HS-5 (cell line): ENCODE data around the gene C1RL.

Experiments used
- DNase-seq: peaks from one replicate; pipeline ENCODE4 v3.0.0-alpha.2; 2012; ENCODE audit warnings: low read depth

C1RL gene

DNA sequence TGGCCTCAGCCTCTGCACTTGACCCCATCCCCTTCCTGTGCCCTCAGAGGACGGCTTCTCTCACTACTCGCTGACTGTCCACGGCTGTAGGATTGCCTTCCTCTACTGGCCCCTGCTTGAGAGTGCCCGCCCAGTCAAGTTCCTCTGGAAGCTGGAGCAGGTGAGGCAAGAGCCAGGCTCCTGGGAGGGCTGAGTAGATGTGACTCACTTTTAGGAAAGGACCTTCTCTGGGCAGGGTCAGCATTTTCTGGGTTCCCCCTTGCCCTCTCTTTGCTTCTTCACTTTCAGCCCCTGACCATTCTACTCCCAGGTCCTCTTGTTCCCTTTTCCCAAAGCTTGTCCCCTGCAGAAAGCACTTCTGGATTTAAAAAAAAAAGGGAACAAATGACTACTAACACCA is 28.9 kb upstream of the C1RL start:
- DNase-seq, result no peak

DNA sequence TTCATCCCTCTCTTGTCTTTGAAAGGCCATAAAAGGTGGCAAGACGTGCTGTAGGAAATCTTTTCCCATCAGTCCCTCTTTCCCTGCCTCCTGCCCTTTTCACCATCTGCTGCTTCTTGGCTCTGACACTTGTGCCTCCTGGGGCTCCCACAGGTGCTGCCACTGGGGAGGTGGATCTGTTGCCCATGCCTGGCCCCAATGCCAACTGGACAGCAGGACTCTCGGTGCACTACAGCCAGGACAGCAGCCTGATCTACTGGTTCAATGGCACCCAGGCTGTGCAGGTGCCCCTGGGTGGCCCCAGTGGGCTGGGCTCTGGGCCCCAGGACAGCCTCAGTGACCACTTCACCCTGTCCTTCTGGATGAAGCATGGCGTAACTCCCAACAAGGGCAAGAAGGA is 27.7 kb upstream of the C1RL start:
- DNase-seq, result no peak

DNA sequence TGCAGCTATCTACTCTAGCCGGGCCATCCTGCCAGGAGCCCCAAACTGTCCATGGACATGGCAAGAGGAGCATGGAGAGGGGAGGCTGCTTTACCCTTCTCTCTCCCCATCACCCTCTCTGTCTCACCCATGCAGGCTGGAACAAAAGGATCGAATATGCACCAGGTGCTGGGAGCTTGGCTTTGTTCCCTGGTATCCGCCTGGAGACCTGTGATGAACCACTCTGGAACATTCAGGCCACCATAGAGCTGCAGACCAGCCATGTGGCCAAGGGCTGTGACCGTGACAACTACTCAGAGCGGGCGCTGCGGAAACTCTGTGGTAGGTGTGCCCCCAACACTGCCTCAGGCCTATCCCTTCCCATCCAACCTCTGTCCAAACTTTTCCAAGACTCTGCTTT is 27.1 kb upstream of the C1RL start:
- DNase-seq, result no peak

DNA sequence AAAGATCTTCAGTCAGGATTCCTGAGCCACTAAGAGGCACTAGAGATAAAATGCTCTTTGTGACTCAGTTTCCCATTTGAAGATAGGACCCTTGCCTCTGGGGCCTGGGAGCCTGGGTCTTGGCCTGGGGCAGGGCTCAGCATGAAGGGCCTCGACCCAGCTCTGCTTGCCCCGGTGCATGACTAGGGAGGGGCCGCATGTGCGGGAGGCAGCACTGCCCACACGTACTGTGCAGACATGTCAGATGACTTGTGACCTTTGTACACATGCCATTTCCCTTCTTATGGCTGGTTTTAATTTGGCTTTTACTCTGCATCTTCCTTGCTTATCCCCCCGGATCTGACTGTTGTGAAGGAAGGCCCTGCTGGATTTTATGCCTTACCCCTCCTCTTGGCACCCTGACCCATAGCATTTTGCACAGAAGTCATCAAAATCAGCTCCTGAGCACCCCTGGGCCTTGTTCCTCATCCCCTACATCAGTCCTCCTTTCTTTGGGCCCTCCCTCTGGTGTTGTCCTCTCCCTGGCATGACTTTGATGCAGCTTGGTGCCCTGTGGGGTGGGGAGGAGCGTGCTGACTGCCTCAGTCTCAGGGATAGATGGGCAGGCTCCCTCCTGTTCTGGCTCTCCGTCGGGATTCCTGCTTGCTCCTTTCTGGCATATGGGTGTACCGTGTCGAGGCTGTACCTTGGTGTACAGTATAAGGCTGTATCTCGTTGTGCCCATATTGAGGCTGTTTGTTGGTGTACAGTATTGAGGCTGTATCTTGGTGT is 25.6 kb upstream of the C1RL start:
- no peak for DNase-seq

DNA sequence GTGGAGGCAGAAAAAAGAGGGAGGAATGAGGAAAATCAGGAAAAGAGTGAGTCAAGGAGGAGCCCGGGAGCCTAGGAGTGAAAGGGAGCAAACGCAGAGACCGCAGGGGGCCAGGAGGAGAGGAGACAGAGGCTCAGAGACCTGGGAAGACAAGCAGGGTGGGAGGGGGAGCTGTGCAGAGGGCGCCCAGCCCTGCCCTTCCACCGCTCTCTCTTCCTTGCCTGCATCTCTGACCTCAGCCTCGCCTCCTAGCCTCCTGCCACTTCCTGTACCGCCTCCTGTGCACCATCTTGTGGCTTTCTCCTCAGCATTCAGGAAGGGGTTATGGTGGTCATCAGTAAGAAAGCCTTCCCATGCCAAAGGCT is 22.5 kb upstream of the C1RL start:
- no peak for DNase-seq

DNA sequence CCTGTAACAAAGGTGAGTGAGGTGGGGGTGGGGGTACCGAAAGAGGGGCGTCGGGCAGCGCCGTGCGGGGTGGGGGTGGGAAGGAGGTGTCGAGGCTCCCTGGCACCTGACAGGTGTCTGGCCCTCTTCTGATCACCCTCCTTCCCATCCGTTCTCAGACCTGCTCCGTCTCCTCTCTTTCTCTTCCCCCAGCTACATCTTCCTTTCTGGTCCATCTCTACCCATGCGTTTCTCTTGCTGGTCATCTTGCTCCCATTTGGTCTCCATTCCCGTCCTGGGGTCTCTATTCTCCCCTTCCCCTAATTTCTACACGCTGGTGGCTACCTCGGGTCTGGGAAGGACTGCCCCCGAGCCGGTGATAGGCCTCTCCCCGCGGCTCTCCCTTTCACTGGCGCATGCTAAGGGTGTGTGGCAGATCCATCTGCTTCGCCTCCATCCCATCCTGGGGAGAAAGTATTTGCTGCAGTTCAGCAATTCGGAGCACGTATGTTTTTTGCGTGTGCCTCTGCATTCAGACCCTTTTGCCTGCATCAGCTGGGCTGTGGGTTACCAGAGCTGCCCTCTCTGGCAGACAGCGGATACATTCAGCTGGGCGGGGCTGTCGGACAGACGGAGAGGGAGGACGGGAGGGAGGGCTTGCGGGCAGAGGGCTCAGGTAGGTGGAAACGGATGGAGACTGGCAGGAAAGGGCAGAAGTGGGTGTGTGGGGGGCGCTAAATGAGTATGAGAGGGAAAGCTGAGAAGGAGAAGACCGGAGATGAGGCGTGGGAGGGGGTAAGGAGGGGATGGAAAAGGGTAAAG is 21.9 kb upstream of the C1RL start:
- no peak for DNase-seq

DNA sequence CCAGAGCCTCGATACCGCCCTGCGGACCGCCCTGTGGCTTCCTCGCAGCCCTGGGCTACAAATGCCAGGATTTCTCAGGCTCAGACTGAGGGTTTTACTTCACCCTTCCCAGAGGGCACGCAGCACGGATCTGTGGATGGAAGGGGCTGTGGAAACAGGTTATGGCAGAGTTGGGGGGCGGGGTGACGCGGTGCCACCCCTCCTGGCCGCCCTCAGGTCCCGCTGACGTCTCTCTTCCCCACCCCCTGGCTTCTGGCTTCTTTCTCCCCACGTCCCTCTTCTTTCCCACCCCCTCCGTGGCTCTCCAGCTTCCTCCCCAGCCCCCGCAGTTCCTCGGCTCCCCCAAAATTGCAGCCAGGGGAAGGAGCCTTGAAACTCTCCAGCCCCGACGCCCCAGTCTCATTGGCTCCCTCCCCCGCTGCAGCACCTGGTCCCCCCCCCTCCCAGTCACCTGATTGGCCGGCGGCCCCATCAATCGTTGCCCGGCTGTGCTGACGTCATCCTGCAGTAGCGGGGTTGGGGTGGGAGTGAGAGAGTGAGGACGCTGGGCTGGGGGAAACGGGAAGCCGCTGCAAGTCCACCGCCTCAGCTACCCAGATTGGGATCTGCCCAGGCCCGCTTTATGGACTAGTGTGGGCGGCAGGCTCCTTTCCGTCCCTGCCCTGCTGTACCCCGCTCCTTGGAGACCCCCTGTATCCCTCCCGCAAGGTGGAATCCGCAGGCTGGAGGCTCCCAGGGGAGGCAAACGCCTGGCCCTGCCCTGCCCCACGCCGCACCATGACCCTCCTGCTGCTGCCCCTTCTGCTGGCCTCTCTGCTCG is 21.1 kb upstream of the C1RL start, which contains the start of gene CLSTN3:
TSS of gene CLSTN3 (plus strand) at position 500 of the 820 bp plus-strand sequence. CDS start at position 778, 278 bp downstream.
- DNase-seq, result no peak

DNA sequence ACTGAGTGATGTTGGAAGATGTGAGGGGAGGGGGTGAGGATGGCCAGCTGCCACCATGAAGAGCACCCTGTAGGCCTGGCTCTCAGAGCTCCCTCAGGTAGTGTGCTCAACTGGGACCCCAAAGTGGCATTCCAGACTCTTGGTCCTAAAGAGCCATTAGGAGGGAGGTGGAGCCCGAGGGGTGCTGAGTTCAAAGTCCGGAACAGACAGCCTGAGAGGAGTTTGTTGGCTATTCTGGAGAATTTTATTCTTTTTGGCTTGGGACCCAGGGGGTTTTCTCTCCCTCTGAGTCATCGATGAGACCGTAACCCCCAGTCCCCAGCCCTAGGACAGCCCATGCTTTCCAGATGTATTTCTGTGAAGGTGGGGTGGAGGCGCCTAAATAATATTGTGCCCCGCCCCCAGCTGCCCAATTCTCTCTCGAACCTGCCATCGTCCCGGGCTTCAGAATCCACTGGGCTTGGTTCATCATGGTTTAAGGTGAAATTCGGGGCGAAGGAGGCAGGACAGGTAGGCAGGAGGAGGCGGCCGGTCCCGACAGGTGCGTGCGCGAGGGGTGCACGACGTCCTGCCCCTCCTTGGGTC is 20.4 kb upstream of the C1RL start:
- no peak for DNase-seq

DNA sequence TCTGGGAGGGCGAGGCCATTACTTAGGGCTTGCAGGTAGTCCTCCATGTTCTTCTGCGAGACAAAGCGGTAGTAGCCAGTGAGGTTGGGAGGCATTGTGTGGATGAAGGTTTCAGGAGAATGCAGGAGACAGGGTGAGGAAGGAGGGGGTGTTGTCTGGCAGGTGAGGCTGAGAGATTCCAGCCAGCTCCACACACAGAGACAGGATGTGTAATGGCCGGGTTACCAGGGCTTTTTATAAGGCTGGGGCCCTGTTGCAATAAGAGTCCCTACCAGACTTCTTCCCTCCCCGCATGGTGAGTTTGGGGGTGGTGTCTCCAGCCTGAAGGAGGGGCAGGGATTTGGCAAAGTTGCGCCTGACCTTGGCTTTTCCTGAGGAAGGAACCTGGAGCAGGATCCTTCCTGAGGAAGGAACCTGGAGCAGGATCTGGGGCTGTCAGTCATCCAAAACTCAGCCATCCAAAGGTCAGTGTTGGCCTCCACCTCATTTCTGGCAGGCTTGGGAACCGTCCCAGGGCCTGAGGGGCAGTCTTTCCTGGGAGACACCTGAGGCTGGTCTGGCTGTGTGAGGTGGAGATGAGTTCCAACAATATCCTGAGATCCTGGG is 19.8 kb upstream of the C1RL start, which contains the start of gene RBP5:
TSS of gene RBP5 (minus strand) at position 209 of the 606 bp plus-strand sequence. CDS start at position 95, 114 bp downstream.
- no peak for DNase-seq

DNA sequence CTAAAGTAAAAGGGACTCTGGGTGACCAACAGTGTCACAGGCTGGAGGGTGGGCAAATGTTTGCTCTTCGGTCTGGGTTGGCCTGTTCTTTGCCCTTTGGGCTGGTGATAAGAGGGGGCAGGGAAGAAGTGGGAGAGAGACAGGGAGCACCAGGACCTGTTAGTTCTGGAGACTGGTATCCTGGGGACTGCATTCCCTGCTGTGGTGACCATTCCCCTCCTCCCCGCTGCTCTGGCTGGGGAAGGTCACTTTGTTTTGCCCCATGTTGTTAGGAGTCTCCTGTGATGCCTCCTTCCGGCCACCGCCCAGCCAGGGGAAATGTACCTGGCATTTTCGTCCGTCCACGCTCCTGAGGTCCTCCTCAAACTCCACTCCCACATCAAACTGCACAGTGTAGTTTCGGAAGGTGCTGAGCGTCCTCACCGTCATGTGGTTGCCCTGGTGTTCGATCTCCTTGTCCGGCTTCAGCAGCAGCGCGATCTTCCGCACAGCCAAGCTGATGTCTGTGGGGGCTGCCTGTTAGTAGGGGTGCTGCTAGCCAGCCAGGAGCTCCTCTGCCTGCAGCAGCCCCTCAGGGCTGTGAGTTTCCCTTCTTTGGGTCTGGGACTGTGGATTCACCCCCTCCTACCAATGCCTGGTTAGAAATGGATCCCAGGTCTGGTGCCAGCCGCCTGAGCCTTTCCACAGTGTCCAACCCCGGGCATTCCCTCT is 19.1 kb upstream of the C1RL start:
- no peak for DNase-seq

DNA sequence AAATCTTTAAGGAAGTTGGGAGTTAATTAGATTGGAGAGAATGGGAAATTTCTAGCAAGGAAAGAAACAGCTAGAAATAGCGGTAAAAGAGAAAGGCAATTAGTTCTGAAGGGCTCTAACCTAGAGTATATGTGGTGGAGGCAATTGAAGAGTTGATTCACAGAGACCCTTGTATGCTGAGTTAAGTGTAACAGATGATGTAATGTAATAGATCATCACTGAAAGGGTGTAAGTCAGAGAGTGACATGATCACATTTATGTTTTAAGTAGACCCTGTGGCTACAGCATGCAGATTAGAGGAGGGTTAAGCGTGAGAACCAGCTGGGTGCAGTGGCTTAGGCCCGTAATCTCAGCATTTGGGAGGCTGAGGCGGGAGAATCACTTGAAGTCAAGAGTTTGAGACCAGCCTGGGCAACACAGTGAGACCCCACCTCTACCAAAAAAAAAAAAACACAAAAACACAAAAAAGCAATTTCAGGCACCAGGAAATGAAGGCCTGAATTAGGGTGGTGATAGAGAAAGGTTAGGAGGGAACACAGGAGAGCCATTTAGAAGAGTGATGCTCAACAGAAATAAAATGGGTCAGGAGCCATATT is 16.7 kb upstream of the C1RL start:
- DNase-seq, result no peak

DNA sequence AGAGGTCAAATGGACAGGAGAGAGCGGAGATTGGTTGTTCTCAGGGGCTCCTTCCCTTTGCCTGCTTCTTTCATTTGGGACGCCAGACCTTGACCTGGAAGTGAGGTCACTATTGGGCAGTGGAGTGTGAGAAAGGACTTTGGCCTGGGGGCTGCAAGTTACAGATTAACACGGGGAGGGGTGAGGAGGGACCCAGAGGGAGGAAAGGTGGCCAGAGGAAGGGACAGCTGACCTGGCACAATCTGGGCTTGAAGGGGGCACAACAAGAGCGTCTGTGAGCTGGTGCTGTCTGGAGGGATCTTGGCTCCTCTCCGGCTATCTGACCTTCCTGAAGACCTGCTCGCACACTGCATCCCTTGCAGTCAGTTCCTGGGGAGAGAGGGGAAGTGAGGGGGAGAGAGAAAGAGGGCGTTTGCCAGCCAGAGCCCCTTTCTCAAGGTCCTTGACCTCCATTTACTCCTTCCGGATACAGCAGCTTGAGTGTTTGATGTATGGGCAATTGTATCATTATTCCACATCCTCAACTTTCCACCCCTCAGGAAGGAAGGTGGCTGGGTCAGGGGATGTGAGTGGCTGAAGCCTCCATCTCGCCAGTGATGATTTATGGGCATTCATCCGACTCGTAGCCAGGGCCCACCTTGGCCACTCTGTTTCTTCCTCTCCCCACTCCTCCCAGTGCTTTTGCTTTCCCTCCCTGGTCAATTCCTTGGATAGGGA is 14.9 kb upstream of the C1RL start:
- no peak for DNase-seq

DNA sequence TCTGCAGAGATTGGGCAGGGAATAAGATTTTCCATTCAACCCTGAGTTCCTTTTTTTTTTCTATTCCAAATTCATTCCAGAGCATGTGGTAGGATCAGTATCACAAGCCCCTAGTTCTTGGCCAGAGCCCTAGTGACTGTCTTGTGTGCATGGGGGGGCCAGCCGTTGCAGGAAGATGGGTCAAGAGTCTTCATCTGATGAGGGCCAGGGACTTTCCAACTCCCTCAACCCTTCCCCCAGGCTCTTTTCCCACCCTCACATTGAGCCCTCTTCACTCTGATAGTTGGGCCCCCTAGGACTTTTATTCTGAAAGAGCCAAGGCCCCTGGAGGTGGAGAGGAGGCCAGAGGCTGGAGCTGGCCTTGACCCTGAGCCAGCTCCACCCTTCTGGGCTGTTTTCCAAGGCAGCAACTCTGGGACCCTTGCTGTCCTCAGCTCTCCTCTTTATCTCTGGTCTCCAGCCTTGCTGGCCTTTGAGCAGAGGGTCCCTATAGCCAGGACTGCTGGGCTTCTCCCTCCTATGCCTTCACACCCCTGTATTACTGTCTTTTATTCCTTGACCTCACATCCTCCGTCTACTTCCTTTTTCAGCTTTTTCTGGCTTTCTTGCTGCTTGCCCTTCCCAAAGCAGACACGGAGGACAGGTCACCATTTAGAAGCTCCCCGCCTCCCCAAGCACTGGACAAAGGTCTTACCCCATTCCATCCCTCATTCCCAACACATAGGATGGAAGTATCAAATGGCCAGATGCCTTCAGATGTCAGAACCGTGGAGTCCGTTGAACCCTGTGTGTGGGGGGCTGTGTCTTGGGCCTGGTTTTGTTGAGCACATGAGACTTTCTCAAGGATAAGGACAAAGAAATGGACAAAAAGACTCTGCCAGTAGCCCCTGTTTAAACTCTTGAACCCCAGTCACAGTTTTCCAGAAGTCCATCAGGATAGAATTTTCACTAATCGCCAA is 14.1 kb upstream of the C1RL start:
- no peak for DNase-seq

DNA sequence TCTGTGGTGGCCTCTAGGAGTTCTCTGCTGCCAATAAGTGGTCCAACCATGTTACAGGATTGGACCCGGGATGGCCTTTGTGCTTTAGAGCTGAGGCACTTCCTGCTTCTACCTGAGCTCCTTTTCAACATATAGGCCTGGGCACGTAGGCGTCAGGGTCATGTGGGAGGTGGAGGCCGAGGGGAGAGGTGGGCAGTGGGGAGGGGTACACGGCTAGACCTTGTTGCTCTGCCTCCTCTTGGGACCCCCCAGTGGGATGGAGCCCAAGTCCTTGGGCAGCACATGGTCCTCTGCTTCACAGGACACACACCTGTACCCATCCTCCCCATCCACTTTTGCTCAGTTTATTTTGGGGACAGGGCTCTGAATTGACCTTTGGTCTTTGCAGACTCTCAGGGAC is 12.3 kb upstream of the C1RL start:
- no peak for DNase-seq

DNA sequence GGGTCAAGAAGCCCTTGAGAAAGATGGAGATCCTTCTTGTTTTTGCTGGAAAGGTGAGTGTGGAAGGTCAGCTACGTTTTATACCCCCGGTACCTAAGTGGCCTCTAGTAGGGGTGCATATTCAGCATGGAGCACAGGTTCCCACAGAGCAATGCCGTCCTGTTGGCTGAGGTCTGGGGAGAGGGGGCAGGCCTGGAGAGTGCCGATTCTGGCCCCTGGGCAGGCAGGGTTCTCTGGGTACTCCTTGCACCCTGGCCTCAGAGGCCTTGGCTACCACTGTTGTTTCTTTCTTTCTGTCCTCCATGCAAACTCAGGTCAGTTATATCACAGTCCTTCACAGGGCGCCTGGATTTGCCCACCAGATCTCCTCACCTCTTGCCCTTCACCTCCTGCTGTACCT is 11.2 kb upstream of the C1RL start:
- DNase-seq, result no peak

DNA sequence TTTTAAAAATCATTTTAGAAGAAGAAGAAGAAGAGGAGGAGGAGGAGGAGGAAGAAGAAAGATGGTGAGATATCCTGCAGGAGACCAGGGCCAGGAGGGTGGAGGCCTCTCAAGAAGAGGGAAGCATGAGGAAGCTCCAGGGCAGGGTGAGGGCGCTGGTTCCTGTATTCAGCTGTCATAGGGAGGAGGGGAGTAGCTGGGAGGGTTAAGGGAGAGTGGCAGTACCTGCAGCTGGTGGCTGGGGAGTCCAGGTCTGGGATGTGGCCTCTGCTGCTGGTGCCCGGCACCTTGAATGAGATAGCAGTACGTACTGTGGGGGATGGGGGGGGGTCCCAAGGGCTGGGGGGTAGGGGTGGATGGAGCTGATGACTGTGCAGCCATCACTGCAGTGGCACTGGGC is 9.9 kb upstream of the C1RL start:
- no peak for DNase-seq

DNA sequence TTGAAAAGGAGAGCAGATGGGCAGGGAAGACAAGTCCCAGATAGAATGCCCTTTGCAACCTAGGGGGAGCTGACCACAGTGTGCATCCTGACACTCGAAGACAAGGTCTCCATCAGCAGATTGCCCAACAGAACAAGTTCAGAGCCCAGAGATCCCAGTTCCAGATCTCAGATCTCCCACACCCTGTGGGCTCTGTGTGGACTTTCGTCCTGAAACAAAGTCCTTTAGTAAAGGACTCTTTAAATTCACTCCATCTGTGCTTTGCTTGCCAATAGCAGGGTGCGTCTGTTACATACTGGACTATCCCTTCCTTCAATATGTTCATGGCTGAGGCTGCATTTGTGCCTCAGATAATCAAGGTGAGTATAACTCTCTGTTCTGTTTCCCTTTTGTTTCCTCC is 8.7 kb upstream of the C1RL start:
- DNase-seq, result no peak

DNA sequence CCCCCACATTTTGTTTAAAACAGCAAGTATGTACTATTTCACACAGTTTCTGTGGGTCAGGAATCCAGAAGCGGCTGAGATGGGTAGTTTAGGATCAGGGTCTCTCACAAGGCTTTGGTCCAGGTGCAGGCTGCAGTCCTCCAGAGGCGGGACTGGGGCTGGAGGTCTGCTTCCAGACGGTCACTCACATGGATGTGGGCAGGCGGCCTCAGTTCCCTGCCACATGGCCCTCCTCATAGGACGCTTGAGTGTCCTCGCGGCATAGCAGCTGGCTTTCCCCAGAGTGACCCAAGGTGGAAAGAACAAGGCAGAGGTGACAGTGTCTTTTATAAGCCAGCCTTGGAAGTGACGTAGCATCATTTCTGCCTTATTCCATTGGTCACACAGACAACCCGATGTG is 7.9 kb upstream of the C1RL start:
- DNase-seq, result no peak

DNA sequence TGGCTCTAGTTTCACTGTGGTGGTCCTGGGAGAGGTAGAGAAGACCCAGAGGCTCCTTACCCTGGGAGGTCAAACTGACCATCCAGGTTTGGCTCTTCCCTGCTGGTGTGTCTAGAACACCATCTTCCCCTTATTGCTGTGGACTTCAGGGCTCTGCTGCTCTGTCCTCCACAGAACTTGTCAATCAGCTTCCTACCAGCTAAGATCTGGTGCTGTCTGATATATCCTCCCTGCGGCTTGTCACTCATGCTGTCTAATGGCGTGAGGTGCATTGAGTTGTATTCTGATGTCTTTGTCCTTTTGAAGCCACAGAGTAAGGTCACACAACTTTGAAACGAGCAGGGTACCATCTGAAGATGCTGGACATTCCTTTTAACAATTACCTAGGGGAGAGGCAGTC is 7.2 kb upstream of the C1RL start:
- no peak for DNase-seq
